Activated T-cell treated with anti-CD3 and anti-CD28 coated beads, Interleukin-2, amount 50 U/mL, for 1 hour (primary cell): ENCODE results near the gene PLXNA2.

Experiments
- DNase-seq: peaks from one replicate; pipeline ENCODE4 v3.0.0-alpha.2; 2020

PLXNA2 gene

GRCh38 chr1:208202333-208202995, 41.7 kb downstream of the PLXNA2 start:
- no peak for DNase-seq

- DNase-seq, result no peak
Measured at GRCh38 chr1:208201229-208201628, 43.0 kb downstream of the PLXNA2 start.

- DNase-seq, result no peak
Measured at GRCh38 chr1:208200116-208200515, 44.1 kb downstream of the PLXNA2 start.

- DNase-seq, result no peak
Measured at GRCh38 chr1:208198236-208198635, 45.9 kb downstream of the PLXNA2 start.

GRCh38 chr1:208194944-208195343, 49.2 kb downstream of the PLXNA2 start:
- DNase-seq, result no peak

GRCh38 chr1:208192995-208193394, 51.2 kb downstream of the PLXNA2 start:
- DNase-seq, result no peak

- DNase-seq, result no peak
Measured at GRCh38 chr1:208190784-208191183, 53.4 kb downstream of the PLXNA2 start.

- no peak for DNase-seq
Measured at GRCh38 chr1:208189716-208190115, 54.5 kb downstream of the PLXNA2 start.

GRCh38 chr1:208189183-208189582, 55.0 kb downstream of the PLXNA2 start:
- DNase-seq, result no peak

- no peak for DNase-seq
Measured at GRCh38 chr1:208188607-208189006, 55.6 kb downstream of the PLXNA2 start.

- no peak for DNase-seq
Measured at GRCh38 chr1:208187499-208188041, 56.6 kb downstream of the PLXNA2 start.

- no peak for DNase-seq
Measured at GRCh38 chr1:208185801-208186231, 58.4 kb downstream of the PLXNA2 start.

- DNase-seq, result no peak
Measured at GRCh38 chr1:208184966-208185654, 59.1 kb downstream of the PLXNA2 start.

GRCh38 chr1:208183977-208184911, 59.9 kb downstream of the PLXNA2 start:
- DNase-seq, result no peak

GRCh38 chr1:208182880-208183645, 61.1 kb downstream of the PLXNA2 start:
- no peak for DNase-seq

GRCh38 chr1:208181364-208181763, 62.8 kb downstream of the PLXNA2 start:
- no peak for DNase-seq

- DNase-seq, result no peak
Measured at GRCh38 chr1:208180421-208180820, 63.8 kb downstream of the PLXNA2 start.

- DNase-seq, result no peak
Measured at GRCh38 chr1:208179961-208180409, 64.2 kb downstream of the PLXNA2 start.

GRCh38 chr1:208179263-208179816, 64.8 kb downstream of the PLXNA2 start:
- no peak for DNase-seq

GRCh38 chr1:208178091-208178529, 66.1 kb downstream of the PLXNA2 start:
- DNase-seq, result no peak

- no peak for DNase-seq
Measured at GRCh38 chr1:208177656-208178055, 66.5 kb downstream of the PLXNA2 start.

- DNase-seq, result no peak
Measured at GRCh38 chr1:208176649-208177048, 67.5 kb downstream of the PLXNA2 start.
